Measurements from ENCODE around the gene SYNJ1. TPM values are rescaled to one million over a fixed set of nuclear protein-coding genes. Genes with fewer than 3 reads are reported as not detected.

Gene SYNJ1
- total and polyA plus RNA-seq, 10 of the 15 experiments (the other 5 are each of a cell fraction or from before 2014, with no cell fraction given): 1.2 to 7.0 (median 3.5) TPM

- no peak for TF ChIP-seq HSF1 (IDR thresholded peaks at IDR 0.05; ENCODE audit: low read depth, low read length)
- TF ChIP-seq EGR1 (IDR thresholded peaks at IDR 0.05; ENCODE audit: borderline replicate concordance in 1 of 2, low read depth in 2 of 2, low read length in 2 of 2): no peak
- TF ChIP-seq ZBTB11 (CRISPR knock-in tag; IDR thresholded peaks at IDR 0.05): no peak
- no peak for TF ChIP-seq BRCA1 (IDR thresholded peaks at IDR 0.05; ENCODE audit: low read depth, low read length)
- TF ChIP-seq TCF7 (IDR thresholded peaks at IDR 0.05; ENCODE audit: borderline replicate concordance): no peak
- no peak for TF ChIP-seq RAD21 (IDR thresholded peaks at IDR 0.05; ENCODE audit: insufficient read depth, low read depth, low read length)
- TF ChIP-seq TCF3 (IDR thresholded peaks at IDR 0.05; ENCODE audit: borderline replicate concordance, insufficient read depth, low read depth, low read length): no peak
- no peak for TF ChIP-seq NFIC (IDR thresholded peaks at IDR 0.05; ENCODE audit: low read depth, low read length)
- TF ChIP-seq PKNOX1 (IDR thresholded peaks at IDR 0.05): no peak
- no peak for TF ChIP-seq MTA3 (IDR thresholded peaks at IDR 0.05; ENCODE audit: borderline replicate concordance, low read length)
- no peak for TF ChIP-seq ZNF384 (IDR thresholded peaks at IDR 0.05; ENCODE audit: borderline replicate concordance, low read depth, low read length)
- no peak for TF ChIP-seq CBX3 (IDR thresholded peaks at IDR 0.05; ENCODE audit: borderline replicate concordance, low read depth)
- TF ChIP-seq KDM1A (IDR thresholded peaks at IDR 0.05; ENCODE audit: borderline replicate concordance): no peak
- Histone ChIP-seq H3K9ac (ENCODE audit: control insufficient read depth, insufficient read depth, low read length) (no peak overlapping the region), H3K36me3 (ENCODE audit: control insufficient read depth in 2 of 2, insufficient read depth in 2 of 2, low read length in 1 of 2) (no peaks in the 10 kb centered on the region; a peak in 2 of 4 replicates), H3K4me1 (ENCODE audit: control insufficient read depth, insufficient read depth, low read length) (no peaks in the 10 kb centered on the region), H3K79me2 (ENCODE audit: control insufficient read depth, insufficient read depth, low read length) (peaks cover 12% of the 10 kb centered on the region), H3K4me2 (ENCODE audit: control insufficient read depth, insufficient read depth) (peak overlapping the region; percentile 56), H3K4me3 (peak overlapping the region; percentile 99; the same call in 1 of the 2 replicates), H3K27me3 (replicated peaks in 1 of 2; ENCODE audit: control insufficient read depth in 2 of 2, insufficient read depth in 2 of 2, low read length in 1 of 2) (no peaks in the 10 kb centered on the region), H3K9me3 (replicated peaks; ENCODE audit: control insufficient read depth, insufficient read depth, low read length) (no peaks in the 10 kb centered on the region), H4K20me1 (ENCODE audit: control insufficient read depth, insufficient read depth) (no peaks in the 10 kb centered on the region), H3K27ac (ENCODE audit: control insufficient read depth, insufficient read depth) (no peak overlapping the region), H2AFZ (ENCODE audit: control insufficient read depth, low read depth, low read length) (no peak overlapping the region)
- SMC1A ChIA-PET (ENCODE audit: uncharacterized antibody, unreplicated experiment): interaction anchor here (0.8 to 1.1 kb wide), 5 partner anchors 10 to 72 kb away, joined by 3 to 6 read pairs (median 3); partner anchors contain the start of gene PAXBP1
- POLR2A ChIA-PET: interaction anchor here (2.2 to 2.5 kb wide), 2 partner anchors 43 to 117 kb away, joined by 5 to 18 read pairs; partner anchors contain the start of genes CFAP298 and PAXBP1
- in situ Hi-C loops (cut with MboI): no loop called here
- FAIRE-seq: no peak
- ATAC-seq: no peak
- intact Hi-C loops (cut with micrococcal nuclease; ENCODE audit: unreplicated experiment): no loop called here
- RAD21 ChIA-PET (ENCODE audit: unreplicated experiment): interaction anchor here (1.2 kb wide), 1 partner anchor 41 kb away, joined by 6 read pairs; no protein-coding TSS in a partner anchor
- CTCF ChIA-PET: interaction anchor here (0.5 to 1.6 kb wide), 4 partner anchors 20 to 76 kb away, joined by 3 to 5 read pairs (median 4); no protein-coding TSS in a partner anchor
- TSS peak; percentile 81 for BruUV-seq (replicated peaks)
- no peak for DNase-seq (ENCODE audit: low read depth, low spot score)
- 47% methylated on average over 3 of the region's 3 CpGs for WGBS (ENCODE audit: insufficient coverage, insufficient replicate concordance, low lambda C conversion rate, missing lambda C conversion rate)
Measured at GRCh38 chr21:32728848-32729247, 1.0 kb upstream of the SYNJ1 start.
